ENCODE data around the gene SULF2. TPM values are rescaled to one million over a fixed set of nuclear protein-coding genes. Genes with fewer than 3 reads are reported as not detected.

Gene SULF2
- total RNA-seq, 2 experiments from 2014 or later = 0.47 to 0.50 TPM

DNA sequence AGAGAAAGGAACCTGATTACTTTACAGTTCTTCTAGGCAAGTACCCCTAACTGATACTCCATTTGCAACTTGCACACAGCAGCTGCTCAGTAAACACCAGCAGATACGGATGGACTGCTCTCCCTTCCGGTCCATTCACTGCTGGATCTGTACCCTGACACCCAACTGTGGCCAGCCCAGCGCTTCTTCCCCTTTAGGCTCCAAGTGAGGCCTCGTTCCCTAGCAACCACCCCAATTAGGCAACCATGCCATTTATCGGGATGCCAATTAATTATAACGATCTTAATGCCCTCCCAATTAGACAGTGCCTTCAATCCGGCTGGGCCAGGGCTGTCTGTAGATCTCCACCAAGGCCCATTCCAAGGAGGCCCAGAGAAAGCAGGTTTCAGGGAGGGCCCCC, 3.2 kb downstream of the SULF2 start:
- ChIA-PET POLR2A (no interaction called here), CTCF (interaction anchor here (1.0 kb wide), 1 partner anchor 838 kb away, joined by 3 read pairs; no protein-coding TSS in a partner anchor)

DNA sequence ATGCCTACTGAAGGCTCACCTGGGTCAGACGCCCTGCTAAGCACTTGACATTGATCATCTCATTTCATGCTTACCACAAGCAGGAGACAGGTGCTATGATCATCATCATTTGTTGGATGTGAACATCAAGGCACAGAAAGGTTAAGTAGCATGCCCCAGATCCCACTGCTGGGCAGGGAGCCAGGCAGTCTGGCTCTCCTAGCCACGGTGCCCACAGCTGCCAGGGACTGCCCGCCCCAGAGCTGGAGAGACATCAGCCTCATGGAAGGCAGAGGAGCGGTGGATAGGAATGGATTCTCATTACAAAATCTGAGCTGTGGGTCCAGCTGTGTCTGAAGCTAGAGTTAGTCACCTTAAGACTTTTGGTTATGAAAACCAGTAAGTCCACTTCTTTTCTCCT, 3.6 kb downstream of the SULF2 start:
- Mint-ChIP-seq H3K27ac (no peak overlapping the region), H3K4me3 (no peak overlapping the region), H3K9me3 (peaks cover 2% of the 10 kb centered on the region), H3K4me1 (ENCODE audit: low read depth) (peaks cover 9% of the 10 kb centered on the region), H3K36me3 (ENCODE audit: low read depth) (no peaks in the 10 kb centered on the region), H3K27me3 (peaks cover 33% of the 10 kb centered on the region)
- CTCF ChIA-PET = interaction anchor here (1.0 kb wide), 1 partner anchor 839 kb away, joined by 3 read pairs; no protein-coding TSS in a partner anchor
- ATAC-seq (no peak), DNase-seq (no peak)
- TF ChIP-seq, protein P1, sequence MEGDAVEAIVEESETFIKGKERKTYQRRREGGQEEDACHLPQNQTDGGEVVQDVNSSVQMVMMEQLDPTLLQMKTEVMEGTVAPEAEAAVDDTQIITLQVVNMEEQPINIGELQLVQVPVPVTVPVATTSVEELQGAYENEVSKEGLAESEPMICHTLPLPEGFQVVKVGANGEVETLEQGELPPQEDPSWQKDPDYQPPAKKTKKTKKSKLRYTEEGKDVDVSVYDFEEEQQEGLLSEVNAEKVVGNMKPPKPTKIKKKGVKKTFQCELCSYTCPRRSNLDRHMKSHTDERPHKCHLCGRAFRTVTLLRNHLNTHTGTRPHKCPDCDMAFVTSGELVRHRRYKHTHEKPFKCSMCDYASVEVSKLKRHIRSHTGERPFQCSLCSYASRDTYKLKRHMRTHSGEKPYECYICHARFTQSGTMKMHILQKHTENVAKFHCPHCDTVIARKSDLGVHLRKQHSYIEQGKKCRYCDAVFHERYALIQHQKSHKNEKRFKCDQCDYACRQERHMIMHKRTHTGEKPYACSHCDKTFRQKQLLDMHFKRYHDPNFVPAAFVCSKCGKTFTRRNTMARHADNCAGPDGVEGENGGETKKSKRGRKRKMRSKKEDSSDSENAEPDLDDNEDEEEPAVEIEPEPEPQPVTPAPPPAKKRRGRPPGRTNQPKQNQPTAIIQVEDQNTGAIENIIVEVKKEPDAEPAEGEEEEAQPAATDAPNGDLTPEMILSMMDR (IDR thresholded peaks at IDR 0.05) = no peak
- intact Hi-C loops (cut with micrococcal nuclease) = no loop called here
- POLR2A ChIA-PET = no interaction called here

More for the DNA sequence above, 3.2 kb downstream of the SULF2 start:
- H3K27me3 Mint-ChIP-seq = peaks cover 37% of the 10 kb centered on the region
- no peak for ATAC-seq
- DNase-seq = no peak
- H3K36me3 Mint-ChIP-seq (ENCODE audit: low read depth) = no peaks in the 10 kb centered on the region
- intact Hi-C loops (cut with micrococcal nuclease) = no loop called here
- H3K9me3 Mint-ChIP-seq = peaks cover 2% of the 10 kb centered on the region
- no peak overlapping the region for H3K27ac Mint-ChIP-seq
- peaks cover 9% of the 10 kb centered on the region for H3K4me1 Mint-ChIP-seq (ENCODE audit: low read depth)
- TF ChIP-seq, protein P1 (IDR thresholded peaks at IDR 0.05) = no peak
- no peak overlapping the region for H3K4me3 Mint-ChIP-seq

DNA sequence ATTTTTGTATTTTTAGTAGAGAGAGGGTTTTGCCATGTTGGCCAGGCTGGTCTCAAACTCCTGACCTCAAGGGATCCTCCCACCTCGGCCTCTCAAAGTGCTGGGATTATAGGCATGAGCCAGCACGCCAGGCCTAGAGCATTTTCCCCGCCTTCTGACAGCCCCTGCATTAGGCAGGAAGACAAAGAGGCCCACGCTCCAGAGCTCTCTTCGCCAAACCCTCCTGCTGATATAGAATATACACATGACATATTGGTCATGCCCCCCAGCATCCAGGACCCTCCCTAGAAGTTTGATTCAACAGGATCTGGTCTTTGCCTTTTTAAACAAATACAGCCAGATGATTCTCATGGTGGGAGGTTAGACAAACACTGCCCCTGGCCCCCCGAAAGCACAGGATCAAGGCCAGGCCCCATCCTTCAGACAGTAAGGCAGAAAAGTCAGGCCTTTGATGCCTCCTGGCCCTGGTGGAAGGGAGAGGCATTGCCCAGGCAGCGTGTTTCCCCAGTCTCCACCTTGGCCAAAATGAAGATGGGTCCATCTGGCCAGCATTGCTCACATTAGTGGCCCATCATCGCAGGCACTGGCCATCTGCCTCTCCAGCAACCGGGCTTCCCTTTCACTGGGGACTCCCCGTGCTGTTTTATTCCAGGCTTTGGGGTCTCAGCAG, 4.4 kb downstream of the SULF2 start:
- Mint-ChIP-seq H3K27me3 (peaks cover 25% of the 10 kb centered on the region), H3K27ac (no peak overlapping the region), H3K9me3 (peaks cover 2% of the 10 kb centered on the region), H3K4me3 (no peak overlapping the region), H3K4me1 (ENCODE audit: low read depth) (peaks cover 5% of the 10 kb centered on the region), H3K36me3 (ENCODE audit: low read depth) (no peaks in the 10 kb centered on the region)
- ChIA-PET CTCF (no interaction called here), POLR2A (no interaction called here)
- intact Hi-C loops (cut with micrococcal nuclease) = no loop called here
- TF ChIP-seq, protein P1 (IDR thresholded peaks at IDR 0.05) = no peak
- DNase-seq = no peak
- no peak for ATAC-seq

DNA sequence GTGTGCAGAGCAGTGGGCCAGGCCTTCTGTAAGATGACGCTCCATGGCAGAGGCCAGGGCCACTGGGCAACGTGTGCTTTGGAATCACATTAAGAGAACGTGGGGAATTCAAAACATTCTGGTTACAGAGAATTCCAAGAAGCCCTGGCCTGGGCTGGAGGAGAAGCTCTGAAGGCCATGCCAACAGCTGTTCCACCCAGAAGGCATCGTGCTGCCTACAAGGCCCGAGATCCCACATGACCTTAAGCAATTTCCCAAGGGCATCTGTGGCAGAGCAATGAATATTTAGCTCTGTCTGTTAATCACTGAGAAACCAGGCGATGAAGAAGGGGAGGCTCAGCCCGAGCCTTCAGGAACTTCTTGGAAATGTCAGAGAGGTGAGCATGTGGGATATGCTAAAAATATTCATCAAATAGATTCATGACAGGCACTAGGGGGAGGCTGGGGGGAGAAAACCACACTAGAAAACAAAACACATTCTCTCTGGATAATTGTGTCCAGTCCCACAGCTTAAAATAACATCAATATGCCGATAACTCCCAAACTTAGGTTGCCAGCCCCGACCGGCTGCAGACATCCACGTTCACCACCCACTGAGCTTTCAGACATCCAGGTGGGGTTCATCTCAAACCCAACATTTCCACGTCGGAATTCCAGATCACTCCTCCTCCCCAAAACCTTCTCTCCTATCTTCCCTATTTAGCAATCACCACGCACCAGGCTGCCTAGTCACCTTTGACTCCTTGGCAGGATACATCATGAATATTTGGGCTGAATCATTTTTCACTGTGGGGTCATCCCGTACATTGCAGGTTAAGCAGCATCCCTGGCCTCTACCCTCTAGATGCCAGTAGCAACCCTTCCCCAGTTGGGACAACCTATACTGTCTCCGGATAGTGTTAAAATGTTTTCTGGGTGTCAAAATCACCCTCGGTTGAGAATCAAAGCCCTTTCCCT, 6.6 kb downstream of the SULF2 start:
- ATAC-seq = no peak
- CTCF ChIA-PET = no interaction called here
- Mint-ChIP-seq H3K4me1 (ENCODE audit: low read depth) (no peaks in the 10 kb centered on the region), H3K4me3 (no peak overlapping the region), H3K27me3 (peaks cover 13% of the 10 kb centered on the region), H3K9me3 (peaks cover 2% of the 10 kb centered on the region), H3K36me3 (ENCODE audit: low read depth) (no peaks in the 10 kb centered on the region), H3K27ac (no peak overlapping the region)
- POLR2A ChIA-PET = interaction anchor here (1.3 kb wide), 1 partner anchor 23 kb away, joined by 4 read pairs; no protein-coding TSS in a partner anchor
- intact Hi-C loops (cut with micrococcal nuclease) = no loop called here
- TF ChIP-seq, protein P1 (IDR thresholded peaks at IDR 0.05) = no peak
- DNase-seq = no peak
